Upper lobe of right lung (tissue), 1 donor: ENCODE data around the gene SPATA31A1. TPM values are rescaled to one million over a fixed set of nuclear protein-coding genes. Genes with fewer than 3 reads are reported as not detected.
"Not testable (repeated sequence)": the region's sequence is repeated elsewhere in the genome, so short reads cannot be mapped to it uniquely, and the experiment has no call there.

Source experiments
- ATAC-seq: fragments of 200-7000 bp; cut with Tn5 transposase; one replicate; pipeline ENCODE4 v1.9.1; 2020; ENCODE audit warnings: mild to moderate bottlenecking, moderate library complexity
- DNase-seq: peaks from one replicate; pipeline ENCODE4 v3.0.0-alpha.2; 2020
- H3K27ac ChIP-seq: fragments of 200-600 bp; one replicate; pipeline ENCODE4 v1.8.0; 2022
- H3K27me3 ChIP-seq: fragments of 200-600 bp; one replicate; pipeline ENCODE4 v1.8.0; 2022; ENCODE audit warnings: mild to moderate bottlenecking
- H3K36me3 ChIP-seq: fragments of 200-600 bp; one replicate; pipeline ENCODE4 v1.8.0; 2022
- H3K4me1 ChIP-seq: fragments of 200-600 bp; one replicate; pipeline ENCODE4 v1.8.0; 2022
- H3K4me3 ChIP-seq: fragments of 200-600 bp; one replicate; pipeline ENCODE4 v1.8.0; 2022; ENCODE audit warnings: mild to moderate bottlenecking
- H3K9me3 ChIP-seq: fragments of 200-600 bp; one replicate; pipeline ENCODE4 v1.8.0; 2022
- intact Hi-C: fragments of 100-400 bp; cut with DNase I; formaldehyde crosslinking; loops from one replicate; pipeline ENCODE4 v1.11.0; 2022
- long read RNA-seq: library from polyadenylated mRNA; unstranded; transcript quantifications from one replicate; pipeline ENCODE4 v2.0.0, GENCODE V29; 2021
- total RNA-seq: library from RNA; stranded (reverse); fragmentation: NEBNext Ultra II Directional; extraction: Animal tissue kit (Norgen Biotek cat#: 25700); gene quantifications from one replicate; pipeline ENCODE4 v1.2.1, GENCODE V29; 2021
- donor health status: DM: no; HTN: yes; CAD: no; lungs with severe emphysema.

Gene SPATA31A1
- total RNA-seq, result not detected
- long read RNA-seq, result 0 reads

GRCh38 chr9:39355369-39355768 lies at the start of gene SPATA31A1:
Gene SPATA31A1, plus strand, starts transcription at chr9:39355669. Its CDS starts 62 bp downstream, at chr9:39355731.
- intact Hi-C loops, H3K9me3 ChIP-seq, H3K4me1 ChIP-seq, DNase-seq, H3K27ac ChIP-seq, H3K27me3 ChIP-seq, H3K4me3 ChIP-seq, H3K36me3 ChIP-seq, ATAC-seq: not testable (repeated sequence)

- H3K27me3 ChIP-seq, H3K4me3 ChIP-seq, intact Hi-C loops, H3K27ac ChIP-seq, H3K36me3 ChIP-seq, H3K4me1 ChIP-seq, H3K9me3 ChIP-seq, ATAC-seq: not testable (repeated sequence)
- peak; percentile 0 for DNase-seq
Observed at GRCh38 chr9:39407261-39408204, 52.1 kb downstream of the SPATA31A1 start.

- intact Hi-C loops, H3K4me1 ChIP-seq, H3K36me3 ChIP-seq, H3K27ac ChIP-seq, H3K4me3 ChIP-seq, DNase-seq, ATAC-seq, H3K9me3 ChIP-seq, H3K27me3 ChIP-seq: not testable (repeated sequence)
Observed at GRCh38 chr9:39411254-39411940, 55.9 kb downstream of the SPATA31A1 start.

Other genes with a start within 250 kb of the SPATA31A1 start
- gene CNTNAP3, start 67.5 kb upstream of the SPATA31A1 start, total RNA-seq, result 5.2 TPM